ENCODE data around the gene DCAF15. TPM values are rescaled to one million over a fixed set of nuclear protein-coding genes. Genes with fewer than 3 reads are reported as not detected.

DCAF15 gene
- polyA plus RNA-seq, 1 donor: 33.6 TPM

Other genes with a start within 250 kb of the DCAF15 start
- gene MRI1, start 188.0 kb upstream of the DCAF15 start, polyA plus RNA-seq (ENCODE audit: insufficient read length): 34.2 TPM
- 101 TPM for gene C19orf53, start 178.1 kb upstream of the DCAF15 start, polyA plus RNA-seq (ENCODE audit: insufficient read length)
- 6.7 TPM for gene ZSWIM4, start 157.1 kb upstream of the DCAF15 start, polyA plus RNA-seq (ENCODE audit: insufficient read length)
- gene NANOS3, start 75.4 kb upstream of the DCAF15 start, polyA plus RNA-seq (ENCODE audit: insufficient read length): 1.2 TPM
- 6.8 TPM for gene BRME1, start 46.4 kb upstream of the DCAF15 start, polyA plus RNA-seq (ENCODE audit: insufficient read length)
- 28.5 TPM for gene CC2D1A, start 46.3 kb upstream of the DCAF15 start, polyA plus RNA-seq (ENCODE audit: insufficient read length)
- gene PODNL1, start 14.1 kb upstream of the DCAF15 start, polyA plus RNA-seq (ENCODE audit: insufficient read length): 1.2 TPM
- gene RFX1, start 53.8 kb downstream of the DCAF15 start, polyA plus RNA-seq (ENCODE audit: insufficient read length): 10.5 TPM
- gene RLN3, start 75.6 kb downstream of the DCAF15 start, polyA plus RNA-seq (ENCODE audit: insufficient read length): not detected
- 5.9 TPM for gene IL27RA, start 79.3 kb downstream of the DCAF15 start, polyA plus RNA-seq (ENCODE audit: insufficient read length)
- 21.2 TPM for gene PALM3, start 109.6 kb downstream of the DCAF15 start, polyA plus RNA-seq (ENCODE audit: insufficient read length)
- 4.6 TPM for gene MISP3, start 120.3 kb downstream of the DCAF15 start, polyA plus RNA-seq (ENCODE audit: insufficient read length)
- gene C19orf67, start 133.3 kb downstream of the DCAF15 start, polyA plus RNA-seq (ENCODE audit: insufficient read length): 0.12 TPM
- gene SAMD1, start 138.2 kb downstream of the DCAF15 start, polyA plus RNA-seq (ENCODE audit: insufficient read length): 34.0 TPM
- 96.2 TPM for gene PRKACA, start 165.3 kb downstream of the DCAF15 start, polyA plus RNA-seq (ENCODE audit: insufficient read length)
- gene ASF1B, start 184.1 kb downstream of the DCAF15 start, polyA plus RNA-seq (ENCODE audit: insufficient read length): 21.9 TPM

Measured in left kidney (tissue), 1 donor.